H7 (cell line): ENCODE results near the gene EPRS1. TPM values are rescaled to one million over a fixed set of nuclear protein-coding genes. Genes with fewer than 3 reads are reported as not detected.

ENCODE experiments used
- DNase-seq: peaks from one replicate; pipeline ENCODE4 v3.0.0; 2012
- H3K27me3 ChIP-seq: 2 replicates; pipeline ENCODE4 v1.6.0; 2011; ENCODE audit warnings: mild to moderate bottlenecking, low read length; ENCODE audit not compliant: control insufficient read depth, insufficient read depth
- H3K36me3 ChIP-seq: replicated peaks from 2 replicates; pipeline ENCODE4 v1.5.1; 2011; ENCODE audit warnings: low read length; ENCODE audit not compliant: control insufficient read depth, insufficient read depth
- H3K4me3 ChIP-seq: 2 replicates; pipeline ENCODE4 v1.5.1; 2011; ENCODE audit warnings: low read depth, mild to moderate bottlenecking, control low read depth, low read length, moderate library complexity; ENCODE audit not compliant: insufficient read depth
- total RNA-seq: library from RNA; depleted of rRNA; stranded (reverse); fragments of >200 nt; shearing (Covaris generic); gene quantifications from 2 replicates; pipeline ENCODE4 v1.2.3, GENCODE V29; 2014; rRNA removed

The EPRS1 gene
- total RNA-seq, 1 experiment from 2014 or later, result 161 TPM

DNA sequence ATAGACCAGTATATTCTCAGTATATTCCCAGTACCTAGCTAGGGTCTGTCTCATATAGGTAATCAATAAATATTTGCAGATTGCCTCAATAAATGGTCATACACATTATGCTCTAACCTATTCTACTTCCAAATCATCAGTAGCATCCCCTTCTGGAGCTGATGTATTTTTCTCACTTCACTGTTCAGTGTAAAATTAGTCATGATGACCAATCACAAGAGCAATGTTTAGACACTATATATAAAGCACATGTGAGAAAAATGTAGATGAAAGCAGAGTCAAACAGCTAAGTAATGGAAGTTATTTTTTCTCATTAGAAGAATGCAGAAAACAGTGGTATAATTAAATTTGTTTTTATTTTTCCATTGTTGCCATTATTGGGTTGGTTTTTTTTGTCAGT is 34.7 kb downstream of the EPRS1 start:
- Histone ChIP-seq H3K27me3 (no peaks in the 10 kb centered on the region), H3K4me3 (no peak overlapping the region), H3K36me3 (peaks cover 7% of the 10 kb centered on the region)
- no peak for DNase-seq

DNA sequence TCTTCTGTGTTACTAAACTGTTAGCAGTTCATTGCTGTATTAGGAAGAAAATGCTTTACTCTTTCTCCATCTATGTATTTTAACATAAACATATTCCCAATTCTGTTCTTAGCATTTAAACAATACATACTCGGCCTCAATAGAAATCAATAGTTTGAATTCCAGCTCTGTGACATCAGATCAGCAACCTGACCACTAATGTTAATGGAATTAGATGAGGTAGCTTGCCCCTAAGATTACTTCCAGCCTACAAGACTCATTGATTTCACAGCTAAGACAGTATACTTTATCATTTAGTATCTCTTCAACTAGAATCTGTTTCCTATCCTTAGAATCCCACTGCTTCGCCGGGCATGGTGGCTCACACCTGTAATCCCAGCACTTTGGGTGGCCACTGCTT is 38.9 kb downstream of the EPRS1 start:
- no peak overlapping the region for H3K4me3 ChIP-seq
- peaks cover 10% of the 10 kb centered on the region for H3K36me3 ChIP-seq
- DNase-seq, result no peak
- no peaks in the 10 kb centered on the region for H3K27me3 ChIP-seq

DNA sequence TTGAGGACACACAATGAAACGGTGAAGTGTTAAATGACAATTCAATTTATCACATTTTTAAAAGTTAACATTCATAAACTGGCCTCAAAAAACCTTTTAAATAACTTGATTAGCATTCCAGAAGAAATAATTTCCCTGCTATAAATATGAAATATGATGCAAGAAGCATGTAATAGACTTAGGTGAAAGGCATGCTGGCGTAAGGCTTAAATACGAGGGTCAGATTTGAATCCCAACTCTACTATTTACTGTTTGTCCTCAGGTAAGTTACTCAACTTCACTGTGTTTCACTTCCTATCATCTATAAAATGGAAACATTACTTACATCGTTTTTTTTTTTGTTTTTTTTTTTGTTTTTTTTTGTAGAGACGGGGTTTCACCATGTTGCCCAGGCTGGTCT is 40.8 kb downstream of the EPRS1 start:
- no peaks in the 10 kb centered on the region for H3K27me3 ChIP-seq
- no peak overlapping the region for H3K4me3 ChIP-seq
- H3K36me3 ChIP-seq, result peaks cover 7% of the 10 kb centered on the region
- no peak for DNase-seq

GRCh38 chr1:220003610-220004299 is 42.5 kb downstream of the EPRS1 start:
- DNase-seq, result no peak

GRCh38 chr1:220003015-220003414 is 43.3 kb downstream of the EPRS1 start:
- Histone ChIP-seq H3K36me3 (peaks cover 8% of the 10 kb centered on the region), H3K4me3 (no peak overlapping the region), H3K27me3 (no peaks in the 10 kb centered on the region)
- DNase-seq, result no peak

More at GRCh38 chr1:220003610-220004299, 42.5 kb downstream of the EPRS1 start:
- no peaks in the 10 kb centered on the region for H3K27me3 ChIP-seq
- H3K36me3 ChIP-seq, result peaks cover 8% of the 10 kb centered on the region
- H3K4me3 ChIP-seq, result no peak overlapping the region

DNA sequence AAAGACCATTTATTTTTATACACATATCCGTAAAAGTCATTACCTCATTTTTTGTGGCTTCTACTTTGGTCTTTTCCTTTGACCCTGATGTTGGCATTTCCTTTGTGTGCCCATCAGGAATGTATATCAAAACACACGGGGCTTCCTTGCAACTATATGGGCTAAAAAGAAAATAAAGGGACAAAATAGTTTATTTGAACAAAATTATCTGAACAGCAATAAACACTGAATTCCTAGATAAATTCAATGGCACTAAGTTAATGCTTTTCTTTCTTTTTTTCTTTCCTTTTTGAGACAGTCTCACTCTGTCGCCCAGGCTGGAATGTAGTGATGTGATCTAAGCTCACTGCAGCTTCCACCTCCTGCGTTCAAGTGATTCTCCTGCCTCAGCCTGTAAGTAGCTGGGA is 45.2 kb downstream of the EPRS1 start:
- peaks cover 13% of the 10 kb centered on the region for H3K36me3 ChIP-seq
- H3K27me3 ChIP-seq, result no peaks in the 10 kb centered on the region
- H3K4me3 ChIP-seq, result no peak overlapping the region
- DNase-seq, result no peak

DNA sequence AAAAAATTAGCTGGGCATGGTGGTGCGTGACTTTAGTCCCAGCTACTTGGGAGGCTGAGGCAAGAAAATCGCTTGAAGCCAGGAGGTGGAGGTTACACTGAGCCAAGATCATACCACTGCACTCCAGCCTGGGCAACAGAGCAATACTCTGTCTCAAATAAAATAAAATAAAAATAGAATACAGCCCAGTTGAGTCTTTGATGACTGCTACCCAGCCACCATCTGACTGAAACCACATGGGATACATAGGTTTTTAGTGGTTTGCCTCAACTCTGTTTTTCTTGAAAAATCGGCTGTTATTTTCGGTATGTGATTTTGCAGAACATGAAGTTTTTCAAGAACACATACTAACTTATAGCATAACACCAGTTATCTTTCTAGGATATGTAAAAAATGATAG is 46.5 kb downstream of the EPRS1 start:
- no peak for DNase-seq
- Histone ChIP-seq H3K27me3 (no peaks in the 10 kb centered on the region), H3K36me3 (peaks cover 13% of the 10 kb centered on the region), H3K4me3 (no peak overlapping the region)

Other genes with a start within 250 kb of the EPRS1 start
- gene SLC30A10, start 117.9 kb downstream of the EPRS1 start, total RNA-seq, result 0.15 and 0.17 TPM in 2 replicates
- gene BPNT1, start 43.3 kb upstream of the EPRS1 start, total RNA-seq, result 26.4 and 27.5 TPM in 2 replicates
- gene IARS2, start 47.6 kb upstream of the EPRS1 start, total RNA-seq, result 119 and 149 TPM in 2 replicates
- 32.4 and 43.5 TPM in 2 replicates for gene RAB3GAP2, start 225.9 kb upstream of the EPRS1 start, total RNA-seq